Liver (tissue), 3 donors: ENCODE data around the gene BFSP1.

Source experiments
- ATF3 ChIP-seq: IDR thresholded peaks from 2 replicates; pipeline ENCODE4 v1.6.1; 2016; ENCODE audit warnings: antibody characterized with exemption
- CTCF ChIP-seq: fragments of 150-350 bp; IDR thresholded peaks from 2 replicates; pipeline ENCODE4 v1.5.1; 2017; ENCODE audit warnings: improper control_type of control experiment, low read depth, low read length; ENCODE audit not compliant: missing input control
- FOXA1 ChIP-seq: IDR thresholded peaks from 2 replicates; pipeline ENCODE4 v1.6.1; 2016; ENCODE audit warnings: antibody characterized with exemption
- HNF4G ChIP-seq: IDR thresholded peaks from 2 replicates; pipeline ENCODE4 v1.6.1; 2016; ENCODE audit warnings: antibody characterized with exemption
- MAX ChIP-seq: IDR thresholded peaks from 2 replicates; pipeline ENCODE4 v1.6.1; 2016; ENCODE audit warnings: antibody characterized with exemption
- RAD21 ChIP-seq, 2 donors: IDR thresholded peaks; 2 replicates each; pipeline ENCODE4 v1.6.1; 2016; ENCODE audit warnings: antibody characterized with exemption in 2 of 2, mild to moderate bottlenecking in 2 of 2
- REST ChIP-seq: IDR thresholded peaks from 2 replicates; pipeline ENCODE4 v1.6.1; 2016; ENCODE audit warnings: antibody characterized with exemption, mild to moderate bottlenecking
- SP1 ChIP-seq: IDR thresholded peaks from 2 replicates; pipeline ENCODE4 v1.6.1; 2018; ENCODE audit warnings: antibody characterized with exemption, mild to moderate bottlenecking
- TAF1 ChIP-seq: conservative IDR thresholded peaks from 2 replicates; pipeline ENCODE4 v1.6.1; 2016; ENCODE audit warnings: antibody characterized with exemption, mild to moderate bottlenecking
- donor health status: healthy.
- donor health status: healthy.

GRCh38 chr20:17502105-17502504, 29.1 kb downstream of the BFSP1 start:
- TF ChIP-seq RAD21 (IDR thresholded peaks at IDR 0.05) (no peak), FOXA1 (no peak), TAF1 (no peak), ATF3 (no peak), CTCF (no peak), MAX (no peak), REST (no peak), HNF4G (no peak), SP1 (no peak)
